Measurements from ENCODE around the gene ZDHHC19.

The ZDHHC19 gene

GRCh38 chr3:196241704-196242103, 30.5 kb upstream of the ZDHHC19 start:
- no peak overlapping the region for H3K4me3 ChIP-seq (replicated peaks; ENCODE audit: low read depth, low read length)
- no peak for DNase-seq (ENCODE audit: extremely low read depth, low read depth)
- no peak for TF ChIP-seq CTCF (IDR thresholded peaks at IDR 0.05; ENCODE audit: low read depth, low read length, missing control alignments)

GRCh38 chr3:196240424-196240823, 29.2 kb upstream of the ZDHHC19 start:
- H3K4me3 ChIP-seq (replicated peaks; ENCODE audit: low read depth, low read length): no peak overlapping the region
- no peak for TF ChIP-seq CTCF (IDR thresholded peaks at IDR 0.05; ENCODE audit: low read depth, low read length, missing control alignments)
- no peak for DNase-seq (ENCODE audit: extremely low read depth, low read depth)

- TF ChIP-seq CTCF (IDR thresholded peaks at IDR 0.05; ENCODE audit: low read depth, low read length, missing control alignments): no peak
- no peak overlapping the region for H3K4me3 ChIP-seq (replicated peaks; ENCODE audit: low read depth, low read length)
- DNase-seq (ENCODE audit: extremely low read depth, low read depth): no peak
Observed at GRCh38 chr3:196238612-196239560, 27.7 kb upstream of the ZDHHC19 start.

- no peak overlapping the region for H3K4me3 ChIP-seq (replicated peaks; ENCODE audit: low read depth, low read length)
- no peak for DNase-seq (ENCODE audit: extremely low read depth, low read depth)
- TF ChIP-seq CTCF (IDR thresholded peaks at IDR 0.05; ENCODE audit: low read depth, low read length, missing control alignments): no peak
Observed at GRCh38 chr3:196237203-196237602, 26.0 kb upstream of the ZDHHC19 start.

GRCh38 chr3:196236223-196236622, 25.0 kb upstream of the ZDHHC19 start:
- TF ChIP-seq CTCF (IDR thresholded peaks at IDR 0.05; ENCODE audit: low read depth, low read length, missing control alignments): no peak
- no peak for DNase-seq (ENCODE audit: extremely low read depth, low read depth)
- no peak overlapping the region for H3K4me3 ChIP-seq (replicated peaks; ENCODE audit: low read depth, low read length)

- DNase-seq (ENCODE audit: extremely low read depth, low read depth): no peak
- H3K4me3 ChIP-seq (replicated peaks; ENCODE audit: low read depth, low read length): no peak overlapping the region
- TF ChIP-seq CTCF (IDR thresholded peaks at IDR 0.05; ENCODE audit: low read depth, low read length, missing control alignments): no peak
Observed at GRCh38 chr3:196235452-196236122, 24.4 kb upstream of the ZDHHC19 start.

All from HFF-Myc (cell line).